ENCODE data around the gene KLF3. TPM values are rescaled to one million over a fixed set of nuclear protein-coding genes. Genes with fewer than 3 reads are reported as not detected.

The KLF3 gene
- total RNA-seq, 4 donors from 2014 or later = 30.8 to 50.4 (median 40.4) TPM

- TF ChIP-seq POLR2AphosphoS5 (IDR thresholded peaks at IDR 0.05) (peak; percentile 44 to 65), EP300 (IDR thresholded peaks at IDR 0.05) (no peak), POLR2A (IDR thresholded peaks at IDR 0.05; ENCODE audit: low read depth) (no peak)
- H3K9me3 ChIP-seq = peaks cover 0 to 4% (median 0%) of the 10 kb centered on the region in 4 donors
- H3K36me3 ChIP-seq = no peaks in the 10 kb centered on the region
- peak overlapping the region; percentile 99 to 100 (median 100) for H3K27ac ChIP-seq (replicated peaks in 1 of 4)
- no peak for DNase-seq (ENCODE audit: extremely low spot score)
- 0% methylated on average over 21 of the region's 53 CpGs for WGBS
- no peaks in the 10 kb centered on the region for H3K27me3 ChIP-seq
- intact Hi-C loops (cut with DNase I) = loop anchor here (5.0 kb wide), 1 partner anchor 73 kb away; no protein-coding TSS in a partner anchor
- peaks cover 46 to 59% (median 57%) of the 10 kb centered on the region in 4 donors for H3K4me1 ChIP-seq
- peak overlapping the region; percentile 94 to 99 (median 96) for H3K4me3 ChIP-seq
Observed at GRCh38 chr4:38664706-38665401, 855 bp downstream of the KLF3 start.

- Histone ChIP-seq H3K27me3 (no peaks in the 10 kb centered on the region), H3K36me3 (no peaks in the 10 kb centered on the region), H3K27ac (replicated peaks in 1 of 4) (peak overlapping the region; percentile 99 to 100 (median 100)), H3K4me1 (peaks cover 55 to 68% (median 66%) of the 10 kb centered on the region in 4 donors), H3K9me3 (peaks cover 0 to 4% (median 0%) of the 10 kb centered on the region in 4 donors), H3K4me3 (peak overlapping the region; percentile 94 to 99 (median 96))
- intact Hi-C loops (cut with DNase I) = no loop called here
- TF ChIP-seq CTCF (IDR thresholded peaks at IDR 0.05) = no peak
- TF ChIP-seq EP300 (IDR thresholded peaks at IDR 0.05) = no peak
- TF ChIP-seq POLR2A (IDR thresholded peaks at IDR 0.05; ENCODE audit: low read depth) = no peak
- TF ChIP-seq POLR2AphosphoS5 (IDR thresholded peaks at IDR 0.05) = no peak
- 3% methylated on average over 5 of the region's 5 CpGs for whole genome bisulfite sequencing
- DNase-seq (ENCODE audit: extremely low spot score) = no peak
Observed at GRCh38 chr4:38665551-38666411, 1.8 kb downstream of the KLF3 start.

- Histone ChIP-seq H3K9me3 (peaks cover 0 to 4% (median 0%) of the 10 kb centered on the region in 4 donors), H3K27me3 (no peaks in the 10 kb centered on the region), H3K27ac (replicated peaks in 1 of 4) (peak overlapping the region; percentile 99 to 100 (median 100)), H3K4me3 (peak overlapping the region; percentile 94 to 99 (median 96)), H3K36me3 (no peaks in the 10 kb centered on the region), H3K4me1 (peaks cover 65 to 77% (median 75%) of the 10 kb centered on the region in 4 donors)
- WGBS = 7% methylated on average over 1 of the region's 1 CpG
- TF ChIP-seq EP300 (IDR thresholded peaks at IDR 0.05) (no peak), POLR2A (IDR thresholded peaks at IDR 0.05; ENCODE audit: low read depth) (no peak), CTCF (IDR thresholded peaks at IDR 0.05) (no peak), POLR2AphosphoS5 (IDR thresholded peaks at IDR 0.05) (no peak)
- DNase-seq (ENCODE audit: extremely low spot score) = no peak
- intact Hi-C loops (cut with DNase I) = no loop called here
Observed at GRCh38 chr4:38666766-38667084, 2.7 kb downstream of the KLF3 start.

- 1% methylated on average over 11 of the region's 11 CpGs for WGBS
Observed at GRCh38 chr4:38667085-38667893, 3.3 kb downstream of the KLF3 start.

More at GRCh38 chr4:38667085-38667893, 3.3 kb downstream of the KLF3 start:
- TF ChIP-seq POLR2AphosphoS5 (IDR thresholded peaks at IDR 0.05) = peak; percentile 94
- no peak for TF ChIP-seq POLR2A (IDR thresholded peaks at IDR 0.05; ENCODE audit: low read depth)
- no peak for TF ChIP-seq CTCF (IDR thresholded peaks at IDR 0.05)
- Histone ChIP-seq H3K36me3 (no peaks in the 10 kb centered on the region), H3K27me3 (no peaks in the 10 kb centered on the region), H3K27ac (replicated peaks in 1 of 4) (peak overlapping the region; percentile 99 to 100 (median 100)), H3K9me3 (peaks cover 0 to 4% (median 0%) of the 10 kb centered on the region in 4 donors), H3K4me3 (peak overlapping the region; percentile 94 to 99 (median 96)), H3K4me1 (peaks cover 69 to 79% (median 75%) of the 10 kb centered on the region in 4 donors)
- peak; percentile 96 for DNase-seq (ENCODE audit: extremely low spot score)
- intact Hi-C loops (cut with DNase I) = no loop called here
